Smooth muscle cell of the brain vasculature (primary cell): ENCODE measurements around the gene SOX14.

Source experiments
- DNase-seq: peaks from one replicate; pipeline ENCODE4 v3.0.0-alpha.2; 2012; ENCODE audit warnings: low read depth, low spot score

The SOX14 gene

DNA sequence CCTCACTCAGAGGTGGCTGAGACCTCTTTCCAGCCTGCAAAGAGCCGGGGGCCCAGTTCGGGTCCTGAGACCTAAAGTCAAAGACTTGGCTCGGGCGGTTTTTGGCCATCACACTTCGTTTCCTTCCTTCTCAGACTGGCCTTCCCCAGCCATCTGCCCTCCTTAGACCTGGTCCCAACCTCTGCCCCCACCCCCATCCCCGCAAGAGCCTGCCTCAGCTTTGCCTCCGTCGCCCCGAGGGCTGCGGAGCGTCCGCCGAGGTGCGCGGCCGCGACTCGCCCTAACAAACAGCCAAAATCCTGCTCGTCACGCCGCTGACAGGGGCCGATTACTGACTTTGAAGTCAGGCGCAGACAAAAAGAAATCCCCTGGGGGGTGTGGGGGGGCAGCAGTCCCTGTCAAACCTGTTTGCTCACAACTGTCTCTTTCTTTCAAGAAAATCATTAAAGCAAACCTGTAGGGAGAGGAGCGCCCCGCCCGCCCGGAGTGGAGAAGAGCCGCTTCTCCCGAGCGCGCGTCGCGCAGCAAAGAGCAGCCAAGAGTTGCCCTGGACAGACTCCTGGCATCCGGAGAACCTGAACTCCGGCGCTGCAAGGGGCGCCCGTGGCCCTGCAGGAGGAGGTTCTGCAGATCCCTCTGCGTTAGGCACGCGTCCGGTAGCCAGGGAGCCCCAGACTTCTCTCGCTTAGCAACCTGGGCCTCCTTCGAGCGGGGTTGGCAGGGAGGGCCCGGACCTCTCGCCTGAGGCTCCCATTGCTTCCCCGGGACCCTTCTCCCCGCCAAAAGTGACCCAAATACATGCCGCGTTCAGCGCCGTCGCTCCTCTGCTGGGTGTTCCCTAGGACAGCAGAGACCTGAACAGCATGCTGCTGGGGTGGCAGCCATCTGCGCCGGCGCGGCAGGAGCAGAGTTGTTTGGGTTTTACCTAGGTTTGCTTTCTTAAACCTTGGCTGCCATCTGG lies 4.5 kb downstream of the SOX14 start:
- no peak for DNase-seq

DNA sequence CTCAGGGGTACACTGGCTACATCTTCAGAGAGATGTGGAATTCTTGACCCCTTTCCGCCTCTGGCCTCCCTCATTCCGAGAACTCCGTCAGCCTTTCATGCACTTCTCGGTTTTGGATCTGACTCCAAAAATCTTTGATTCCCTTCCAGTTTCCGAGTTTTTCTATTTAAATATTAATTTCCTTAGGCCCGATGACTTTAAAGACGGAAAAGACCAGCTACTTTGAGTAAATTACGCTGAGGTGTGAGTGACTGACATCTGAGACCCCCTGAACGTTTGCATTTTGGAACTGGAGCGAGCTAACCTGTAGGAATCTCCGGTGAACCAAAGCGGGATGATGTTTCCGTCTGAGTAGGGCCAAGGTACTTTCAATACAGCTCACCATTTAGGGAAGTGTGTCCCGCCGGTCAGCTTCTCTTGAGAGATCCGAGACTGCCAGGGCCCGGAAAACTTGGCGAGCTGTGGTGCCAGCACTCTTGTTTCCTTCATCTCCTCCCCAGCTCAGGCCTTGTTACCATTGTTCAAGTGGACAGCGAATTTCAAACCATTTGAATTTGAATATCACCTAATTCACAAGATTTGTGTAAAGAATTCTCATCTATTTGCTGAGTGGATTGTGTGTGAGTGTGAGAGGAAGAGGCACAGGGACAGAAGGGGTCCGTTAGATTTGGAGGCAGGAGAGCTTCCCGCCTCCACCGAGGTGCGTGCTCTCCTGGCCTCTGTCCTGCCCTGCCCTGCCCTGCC lies 5.4 kb downstream of the SOX14 start:
- DNase-seq = no peak

DNA sequence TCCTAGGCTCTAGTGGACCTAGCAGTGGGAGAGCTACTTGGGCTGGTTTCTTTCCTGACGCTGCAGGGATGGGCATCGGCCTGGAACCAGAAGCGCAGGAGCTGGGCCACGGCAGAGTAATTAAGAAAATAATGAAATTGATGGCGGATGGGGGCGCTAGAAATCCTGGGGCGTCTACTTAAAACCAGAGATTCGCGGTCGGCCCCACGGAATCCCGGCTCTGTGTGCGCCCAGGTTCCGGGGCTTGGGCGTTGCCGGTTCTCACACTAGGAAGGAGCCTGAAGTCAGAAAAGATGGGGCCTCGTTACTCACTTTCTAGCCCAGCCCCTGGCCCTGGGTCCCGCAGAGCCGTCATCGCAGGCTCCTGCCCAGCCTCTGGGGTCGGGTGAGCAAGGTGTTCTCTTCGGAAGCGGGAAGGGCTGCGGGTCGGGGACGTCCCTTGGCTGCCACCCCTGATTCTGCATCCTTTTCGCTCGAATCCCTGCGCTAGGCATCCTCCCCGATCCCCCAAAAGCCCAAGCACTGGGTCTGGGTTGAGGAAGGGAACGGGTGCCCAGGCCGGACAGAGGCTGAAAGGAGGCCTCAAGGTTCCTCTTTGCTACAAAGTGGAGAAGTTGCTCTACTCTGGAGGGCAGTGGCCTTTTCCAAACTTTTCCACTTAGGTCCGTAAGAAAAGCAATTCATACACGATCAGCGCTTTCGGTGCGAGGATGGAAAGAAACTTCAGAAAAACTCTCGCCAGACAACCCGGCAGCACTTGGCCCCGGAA lies 6.1 kb downstream of the SOX14 start:
- DNase-seq = no peak

DNA sequence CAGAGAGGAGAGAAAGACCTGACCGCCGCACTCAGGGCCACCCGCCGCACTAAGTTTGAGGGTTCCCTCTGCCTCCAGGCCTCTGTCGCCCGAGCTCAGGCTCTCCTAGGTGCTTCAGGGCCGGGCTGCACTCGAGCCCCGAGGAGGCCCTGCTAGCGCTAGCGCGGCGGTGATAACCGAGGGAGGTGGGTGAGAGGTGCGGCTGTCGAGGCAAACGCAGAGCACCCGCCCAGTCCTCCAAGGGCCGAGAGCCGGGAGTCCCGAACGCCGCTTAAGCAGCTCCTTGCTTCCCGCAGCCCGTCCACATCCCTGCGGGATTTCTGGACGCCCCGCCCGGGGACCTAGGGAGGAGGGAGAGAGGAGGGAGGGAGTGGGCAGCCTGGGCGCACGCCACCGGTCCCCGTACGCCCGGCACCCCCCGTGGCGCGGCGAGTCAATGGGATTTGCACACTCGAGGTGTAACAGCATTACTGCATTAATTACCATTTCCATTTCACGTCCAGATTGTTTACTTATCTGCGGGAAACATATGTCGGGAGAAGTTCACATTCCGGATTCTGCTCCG lies 6.8 kb downstream of the SOX14 start:
- no peak for DNase-seq

DNA sequence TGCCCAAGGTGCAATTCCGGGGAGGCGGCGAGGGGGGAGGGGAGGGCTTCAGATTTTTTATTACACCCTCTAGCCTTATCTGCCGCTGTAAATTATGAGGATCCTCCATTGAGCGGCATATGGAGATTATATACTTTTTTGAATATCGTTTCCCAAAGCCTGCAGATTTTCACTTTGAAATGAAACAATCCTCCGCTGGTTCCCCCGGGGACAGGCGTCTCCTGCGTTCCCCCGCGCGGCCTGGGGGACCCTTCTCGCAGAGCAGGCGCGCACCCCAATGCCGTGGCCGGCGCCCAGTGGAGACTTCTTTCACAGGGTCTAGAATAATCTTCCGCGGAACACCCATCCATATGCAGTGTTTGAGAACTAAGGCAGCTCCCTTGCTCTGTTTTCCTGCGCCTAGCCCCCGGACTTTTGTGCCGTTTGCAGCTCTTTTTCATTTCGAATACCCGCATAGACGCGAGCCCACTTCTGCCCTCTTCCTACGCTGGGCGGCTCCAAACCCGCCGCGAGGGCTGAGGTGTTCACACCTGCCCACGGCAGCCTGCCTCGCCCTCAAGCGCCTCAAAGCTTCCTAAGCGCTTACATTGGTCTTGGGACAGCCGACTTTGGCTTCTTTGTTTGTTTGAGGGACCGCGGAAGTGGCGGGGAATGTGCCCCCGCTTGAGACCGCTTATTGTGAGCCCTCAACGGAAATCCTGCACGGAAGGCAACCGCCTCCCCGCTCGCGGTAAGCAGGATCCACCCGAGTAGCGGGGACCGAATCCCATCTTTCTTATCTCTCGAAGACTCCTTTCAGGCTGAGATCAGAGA lies 7.5 kb downstream of the SOX14 start:
- no peak for DNase-seq

DNA sequence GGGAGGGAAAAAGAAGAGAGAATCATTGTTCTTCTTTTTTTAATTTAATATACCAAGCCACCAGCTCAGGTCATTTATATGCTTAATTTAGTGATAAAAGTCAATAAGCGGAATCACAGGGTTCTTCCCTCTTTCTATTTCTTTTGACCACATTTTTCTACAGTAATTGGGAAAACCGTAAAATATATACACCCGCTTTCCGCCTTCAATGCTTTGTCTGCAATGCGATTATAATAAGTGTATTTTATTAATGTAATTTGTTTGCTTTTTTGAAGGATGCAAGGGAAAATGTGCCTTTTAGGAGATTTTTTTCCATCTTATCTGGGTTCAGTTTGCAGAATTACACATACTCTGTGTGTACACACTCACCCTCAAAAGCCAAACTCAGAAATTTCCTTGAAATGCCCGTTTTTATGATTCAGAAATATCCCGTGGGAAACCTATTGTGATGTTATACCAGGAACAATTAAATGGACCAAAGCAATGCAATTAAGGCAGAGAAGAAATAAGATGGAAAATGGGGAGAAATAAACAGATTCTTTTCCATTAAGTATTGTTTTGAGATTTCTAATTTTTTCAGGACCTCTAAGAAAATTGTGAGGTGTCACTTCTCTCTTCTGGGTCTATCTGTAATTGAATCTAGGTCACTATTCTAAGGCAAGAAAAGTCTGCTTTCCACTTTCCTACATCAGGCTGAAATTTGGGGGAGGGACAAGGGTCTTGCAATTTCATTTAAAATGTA lies 8.3 kb downstream of the SOX14 start:
- DNase-seq = no peak

DNA sequence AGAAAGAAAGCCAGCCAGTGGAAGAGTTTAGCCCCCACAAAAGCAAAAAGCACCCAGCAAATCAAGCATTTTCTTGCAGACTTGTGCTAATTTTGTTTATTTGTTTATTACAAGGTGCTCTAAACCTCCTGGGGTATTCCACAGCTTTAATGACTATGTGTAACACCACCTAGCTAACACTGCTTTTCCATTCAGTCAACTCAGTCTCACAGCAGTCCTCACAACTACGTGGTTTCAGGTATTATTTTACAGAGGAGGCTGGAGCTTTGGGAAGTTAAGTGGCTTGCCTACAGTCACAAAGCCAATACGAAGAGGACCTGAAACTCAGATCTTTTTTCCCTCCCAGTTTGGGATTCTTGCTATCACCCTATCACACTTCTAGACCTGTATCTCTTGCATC lies 14.8 kb downstream of the SOX14 start:
- DNase-seq = no peak

DNA sequence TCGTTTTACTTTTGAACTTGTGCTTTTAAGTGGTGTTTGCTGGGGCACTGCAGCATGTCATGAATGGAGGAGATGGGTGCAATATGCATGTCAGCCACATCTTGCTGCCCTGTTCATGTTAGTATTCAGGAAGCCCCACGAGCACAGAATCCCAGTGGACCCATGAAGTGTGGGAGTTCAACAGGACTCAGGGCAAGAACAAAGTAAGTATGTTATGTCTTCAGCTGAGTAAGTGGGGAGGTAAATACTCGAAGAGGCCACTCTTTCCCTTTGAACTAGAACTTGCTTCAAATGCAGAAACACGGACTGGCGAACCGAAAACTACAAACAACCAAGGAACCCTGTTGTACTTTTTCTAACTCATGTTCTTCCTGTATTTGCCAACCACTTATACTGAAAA lies 23.4 kb downstream of the SOX14 start:
- DNase-seq = no peak

DNA sequence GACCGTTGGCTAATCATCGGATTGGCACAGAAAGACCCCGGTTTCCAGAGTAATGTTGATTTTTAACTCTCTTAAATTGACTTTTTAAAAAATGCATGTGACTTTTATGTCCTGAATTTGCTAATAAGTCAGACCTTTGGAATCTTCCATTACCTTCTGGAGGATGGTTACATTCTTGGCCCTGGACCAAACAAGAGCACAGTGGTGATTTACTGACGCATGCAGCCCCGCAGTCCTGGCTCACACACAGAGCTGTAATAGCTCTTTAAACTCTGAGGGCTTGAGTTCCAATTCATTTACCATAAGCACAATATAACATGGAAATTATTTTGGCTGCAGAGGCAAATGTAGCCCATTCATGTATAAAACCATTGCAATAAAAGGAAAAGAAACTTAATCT lies 25.1 kb downstream of the SOX14 start:
- DNase-seq = no peak

DNA sequence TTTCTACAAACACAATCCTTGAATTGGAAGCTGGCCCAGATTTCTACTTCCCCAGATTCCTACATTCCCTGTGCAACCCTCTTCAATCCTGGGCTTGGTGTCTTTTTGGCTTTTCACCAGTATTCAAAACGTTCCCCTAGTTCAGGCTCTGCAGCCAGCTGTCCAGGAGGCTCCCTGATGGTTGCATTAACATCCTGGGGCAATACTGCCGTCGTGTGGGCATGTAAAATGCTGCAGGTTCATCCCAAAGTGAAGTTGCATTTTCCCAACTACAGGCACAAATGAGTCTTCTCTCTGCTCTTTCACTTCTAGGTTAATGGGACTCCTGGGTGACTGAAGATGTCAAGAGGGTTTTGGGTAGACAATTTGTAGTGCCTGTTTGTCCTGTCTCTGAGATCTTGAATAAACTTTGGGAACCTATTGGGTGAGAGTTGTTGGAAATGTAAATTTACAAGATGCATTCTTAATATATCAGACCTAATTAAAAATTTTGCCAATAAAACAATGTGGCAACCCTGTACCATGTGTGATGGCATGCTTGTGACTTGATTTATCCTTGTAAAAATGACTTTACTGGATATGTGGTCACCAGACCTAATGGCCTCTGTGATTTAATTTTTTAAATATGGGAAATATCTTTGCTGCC lies 28.6 kb downstream of the SOX14 start:
- DNase-seq = no peak

DNA sequence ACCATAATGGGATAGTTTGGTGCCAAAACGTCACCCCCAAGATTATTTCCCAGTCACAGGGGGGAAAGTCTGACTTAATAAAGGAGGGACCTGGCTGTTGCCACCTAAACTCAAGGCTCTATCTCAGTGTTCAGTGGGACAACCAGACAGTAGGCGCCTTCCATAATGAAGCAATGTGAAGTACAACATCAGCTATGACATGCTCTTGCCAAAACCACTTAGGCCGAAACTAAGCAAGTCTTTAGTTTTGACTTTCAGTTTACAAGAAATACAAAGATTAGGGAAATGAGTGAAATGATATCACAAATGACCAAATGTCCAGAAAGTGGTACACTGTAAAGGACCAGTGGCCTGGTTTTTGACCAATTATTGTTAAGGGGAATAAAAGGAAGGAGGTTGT lies 32.9 kb downstream of the SOX14 start:
- DNase-seq = no peak

DNA sequence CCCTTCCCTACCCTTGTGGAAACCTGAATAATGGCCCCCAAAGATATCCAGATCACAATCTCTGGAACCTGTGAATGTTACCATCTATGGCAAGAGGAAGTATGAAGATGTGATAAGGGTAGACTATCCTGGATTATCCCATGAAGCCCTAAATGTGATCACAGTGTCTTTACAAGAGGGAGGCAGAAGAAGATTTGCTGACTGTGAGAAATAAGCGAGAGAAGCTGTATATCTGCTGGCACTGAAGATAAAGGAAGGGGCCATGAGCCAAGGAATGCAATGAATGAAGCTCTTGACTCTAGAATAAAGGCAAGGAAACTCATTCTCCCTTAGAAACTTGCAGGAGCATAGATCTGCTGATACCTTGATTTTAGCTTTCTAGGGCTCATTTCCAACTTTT lies 39.1 kb downstream of the SOX14 start:
- no peak for DNase-seq

DNA sequence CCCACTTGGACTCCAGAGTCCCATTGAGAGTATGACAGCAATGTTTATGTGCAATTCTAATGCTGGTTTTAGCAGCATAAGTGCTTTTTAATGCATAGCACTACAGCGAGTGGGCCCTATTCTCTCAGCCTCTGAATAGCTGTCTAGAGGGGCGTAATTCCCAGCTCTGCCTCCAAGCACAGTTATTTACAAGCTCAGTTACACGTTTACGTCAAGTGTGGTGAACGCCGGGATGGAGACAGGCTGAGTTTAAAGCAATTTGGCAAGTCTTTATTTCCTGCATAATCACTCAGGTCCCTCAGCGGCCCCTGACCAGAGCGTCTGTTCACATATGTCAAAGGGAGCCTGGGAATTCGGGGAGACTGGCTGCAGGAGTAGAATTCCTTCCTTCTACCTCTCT lies 43.9 kb downstream of the SOX14 start:
- no peak for DNase-seq

DNA sequence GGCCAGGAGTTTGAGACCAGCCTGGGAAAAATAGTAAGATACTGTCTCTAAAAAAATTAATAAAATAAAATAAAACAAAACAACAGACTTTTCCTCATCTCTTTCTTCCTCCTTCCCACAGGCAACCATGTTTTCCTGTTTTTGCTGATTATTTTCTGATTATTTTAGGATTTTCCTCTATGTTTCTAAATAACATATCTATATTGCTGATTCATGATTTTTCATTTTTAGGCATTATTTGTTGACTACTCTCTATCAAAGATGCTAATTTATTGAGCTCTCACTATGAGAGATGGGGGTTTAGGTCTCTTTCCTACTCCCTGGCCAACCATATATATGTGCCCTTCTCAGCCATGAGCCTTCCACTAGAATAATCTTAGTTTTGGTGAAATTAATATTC lies 45.4 kb downstream of the SOX14 start:
- no peak for DNase-seq

DNA sequence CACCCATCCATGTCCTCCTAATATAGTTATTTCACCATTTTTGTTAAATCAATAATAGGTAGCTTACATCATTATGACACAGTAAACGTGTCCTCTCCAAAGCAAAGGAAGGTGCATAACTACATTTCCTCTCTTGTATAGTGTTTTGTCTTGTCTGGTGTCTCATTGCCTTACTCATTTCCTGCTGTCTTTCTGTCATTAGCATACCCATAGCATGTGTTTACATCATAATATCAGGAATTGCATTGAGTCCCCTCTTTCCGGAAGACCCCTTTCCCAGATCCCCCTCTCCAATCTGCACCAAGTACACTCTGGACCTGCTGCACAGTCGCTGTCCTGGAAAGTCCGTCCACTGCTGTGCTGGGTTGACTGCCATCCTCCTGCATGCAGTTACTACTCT lies 47.9 kb downstream of the SOX14 start:
- no peak for DNase-seq

DNA sequence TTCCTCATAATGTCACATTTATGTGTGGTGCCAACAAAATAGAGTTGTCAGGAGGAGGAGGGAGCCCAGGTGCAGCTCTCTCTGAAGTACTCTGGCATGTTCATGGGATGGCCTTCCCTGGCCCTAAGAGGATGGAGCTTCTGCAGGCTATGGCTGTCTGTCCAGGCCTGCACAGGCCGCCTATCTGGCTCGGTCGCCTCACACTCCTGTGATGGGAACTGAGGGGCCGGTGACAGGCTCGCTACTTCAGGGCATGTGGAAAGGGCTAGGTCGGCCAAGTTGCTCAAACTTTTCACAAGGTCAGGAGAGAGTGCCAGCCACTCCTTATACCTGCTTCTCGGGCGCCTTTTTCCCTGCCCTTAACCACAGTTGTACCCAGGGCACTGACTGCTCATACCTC lies 51.1 kb downstream of the SOX14 start:
- no peak for DNase-seq
